GM18517 (cell line): ENCODE results near the gene GFRA1.

Experiments used
- ATAC-seq: cut with Tn5 transposase; IDR thresholded peaks from one replicate; pipeline ENCODE4 v1.9.1; 2021; ENCODE audit warnings: mild to moderate bottlenecking, moderate library complexity; ENCODE audit not compliant: unreplicated experiment

The GFRA1 gene

DNA sequence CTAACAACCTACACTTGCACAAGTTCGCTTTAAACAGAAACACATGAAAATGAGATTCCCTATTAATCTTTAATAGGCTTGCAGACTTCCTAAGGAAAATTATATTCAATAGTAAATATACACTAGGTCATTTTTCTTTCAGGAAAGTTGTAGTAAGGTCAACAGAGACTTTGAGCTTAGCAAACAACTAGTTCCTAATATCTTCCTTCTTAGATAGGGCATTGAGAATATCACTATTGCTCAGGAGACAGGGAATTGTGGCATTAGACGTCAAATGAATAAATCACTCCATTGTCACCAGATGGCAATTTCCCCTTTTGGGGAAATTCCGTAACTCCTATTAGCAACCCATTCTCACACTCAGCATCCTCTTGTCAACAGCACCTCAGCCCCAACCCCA lies 164.9 kb downstream of the GFRA1 start:
- no peak for ATAC-seq

DNA sequence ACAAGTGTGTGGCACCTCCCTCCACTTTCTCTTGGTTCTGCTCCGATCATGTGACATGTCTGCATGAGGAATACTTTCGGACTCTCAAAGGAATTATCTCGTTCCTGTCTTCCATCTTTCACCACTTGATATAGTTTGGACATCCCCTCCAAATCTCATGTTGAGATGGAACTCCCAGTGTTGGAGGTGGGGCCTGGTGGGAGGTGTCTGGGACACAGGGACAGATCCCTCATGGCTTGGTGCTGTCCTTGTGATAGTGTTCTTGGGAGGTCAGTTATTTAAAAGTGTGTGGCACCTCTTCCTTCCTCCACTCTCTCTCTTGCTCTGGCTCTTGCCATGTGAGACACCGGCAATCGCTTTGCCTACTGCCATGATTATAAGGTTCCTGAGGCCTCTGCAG lies 166.4 kb downstream of the GFRA1 start:
- no peak for ATAC-seq

GRCh38 chr10:116105264-116105663 lies 167.7 kb downstream of the GFRA1 start:
- no peak for ATAC-seq

GRCh38 chr10:116104210-116104932 lies 168.6 kb downstream of the GFRA1 start:
- ATAC-seq = no peak

- ATAC-seq = no peak
Measured at GRCh38 chr10:116103668-116104067, 169.3 kb downstream of the GFRA1 start.

DNA sequence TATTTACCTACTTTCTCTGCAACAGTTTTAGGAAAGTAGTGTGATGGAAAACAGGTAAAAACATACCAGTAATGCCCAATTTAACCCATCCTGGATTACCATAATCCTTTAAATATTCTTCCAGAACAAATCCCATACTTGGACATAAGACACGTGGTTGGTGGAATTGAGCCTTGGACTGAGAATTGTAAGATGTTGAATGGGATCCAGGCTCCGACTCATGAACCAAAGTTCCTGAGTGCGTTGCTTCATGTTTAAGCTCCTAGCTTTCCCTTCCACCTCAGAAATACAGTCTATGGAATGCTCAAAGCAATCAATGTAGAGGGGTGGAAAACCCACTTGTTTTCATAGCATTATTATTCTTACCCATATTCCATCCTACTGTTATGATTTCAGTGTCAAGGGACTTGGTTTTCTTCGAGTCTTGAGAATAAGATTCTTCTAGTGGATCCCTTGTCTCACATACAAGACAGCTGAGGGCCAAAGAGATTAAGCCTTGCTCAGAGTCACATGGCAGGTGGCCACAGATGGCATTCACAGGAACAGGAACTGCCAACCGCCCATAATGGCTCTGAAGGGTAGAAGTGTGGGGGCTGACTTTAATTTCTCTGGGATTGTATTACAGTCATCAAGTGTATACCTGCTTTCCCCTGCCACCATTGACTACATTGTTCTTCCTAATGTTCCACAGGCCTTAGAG lies 171.2 kb downstream of the GFRA1 start:
- ATAC-seq = no peak

DNA sequence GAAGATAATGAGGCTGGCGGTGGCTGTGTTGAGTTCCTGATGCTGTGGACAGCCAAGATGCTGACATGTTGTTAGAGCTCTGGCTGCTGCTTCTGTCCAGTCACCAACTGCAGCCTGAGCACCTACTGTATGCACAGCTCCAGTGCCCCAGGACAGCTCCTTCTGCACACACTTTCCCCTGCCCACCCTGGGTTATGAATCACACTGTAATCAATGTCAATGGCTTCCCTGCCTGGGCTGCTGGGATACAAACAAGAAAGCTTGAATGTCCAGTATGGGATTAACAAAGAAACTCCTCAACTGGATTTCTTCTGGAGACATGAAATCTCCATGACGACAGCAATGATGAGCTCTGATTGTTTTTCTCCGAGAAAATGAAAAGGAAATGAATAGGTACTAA lies 172.0 kb downstream of the GFRA1 start:
- no peak for ATAC-seq

- no peak for ATAC-seq
Measured at GRCh38 chr10:116099023-116099420, 174.0 kb downstream of the GFRA1 start.

GRCh38 chr10:116098411-116099022 lies 174.5 kb downstream of the GFRA1 start:
- ATAC-seq = no peak

DNA sequence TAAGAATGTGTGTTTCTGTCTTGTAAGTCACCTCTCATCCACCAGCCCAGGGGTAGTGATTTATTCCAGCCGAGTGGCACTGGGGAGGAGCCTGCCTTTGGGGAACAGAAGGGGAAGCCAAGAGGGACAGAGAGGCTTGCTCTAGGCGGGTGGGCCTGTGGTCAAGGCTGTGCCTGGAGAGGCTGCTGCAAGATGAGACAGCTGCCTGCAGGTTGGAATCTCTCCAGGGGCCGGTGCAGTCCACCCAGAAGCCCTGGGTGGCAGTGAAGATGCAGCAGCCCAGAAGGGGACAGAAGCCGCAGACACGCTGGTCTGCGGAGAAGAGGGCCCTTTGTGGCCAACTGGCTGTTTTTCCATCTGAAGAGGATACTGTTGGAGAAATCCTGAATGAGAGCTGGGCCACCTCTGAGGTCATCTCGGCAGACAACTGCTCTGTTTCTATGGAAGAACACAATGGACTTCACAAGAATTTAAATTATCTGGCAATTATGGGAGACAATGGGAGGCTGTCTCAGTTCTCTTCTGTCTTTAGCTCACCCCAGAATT lies 175.7 kb downstream of the GFRA1 start:
- ATAC-seq = no peak

DNA sequence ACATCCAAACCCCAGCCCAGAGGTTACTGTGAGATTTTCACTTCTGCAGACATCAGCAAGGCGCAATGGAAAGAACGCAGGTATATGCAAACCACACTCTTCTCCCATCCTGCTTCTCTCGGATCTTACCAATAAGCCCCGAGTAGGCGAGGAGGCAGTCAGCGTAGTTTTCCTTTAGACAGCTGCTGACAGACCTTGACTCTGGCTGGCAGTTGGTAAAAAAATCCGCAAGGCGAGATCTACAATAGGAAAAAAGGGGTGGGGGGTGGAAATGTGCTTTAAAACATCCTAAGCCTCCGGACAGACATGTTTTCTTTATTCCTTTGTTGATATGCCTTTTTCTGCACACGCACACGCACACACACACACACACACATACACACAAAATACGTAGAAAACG lies 176.5 kb downstream of the GFRA1 start:
- ATAC-seq = no peak

- no peak for ATAC-seq
Measured at GRCh38 chr10:116094356-116094755, 178.7 kb downstream of the GFRA1 start.

GRCh38 chr10:116093031-116093430 lies 180.0 kb downstream of the GFRA1 start:
- ATAC-seq = no peak

- ATAC-seq = no peak
Measured at GRCh38 chr10:116088985-116089384, 184.0 kb downstream of the GFRA1 start.

DNA sequence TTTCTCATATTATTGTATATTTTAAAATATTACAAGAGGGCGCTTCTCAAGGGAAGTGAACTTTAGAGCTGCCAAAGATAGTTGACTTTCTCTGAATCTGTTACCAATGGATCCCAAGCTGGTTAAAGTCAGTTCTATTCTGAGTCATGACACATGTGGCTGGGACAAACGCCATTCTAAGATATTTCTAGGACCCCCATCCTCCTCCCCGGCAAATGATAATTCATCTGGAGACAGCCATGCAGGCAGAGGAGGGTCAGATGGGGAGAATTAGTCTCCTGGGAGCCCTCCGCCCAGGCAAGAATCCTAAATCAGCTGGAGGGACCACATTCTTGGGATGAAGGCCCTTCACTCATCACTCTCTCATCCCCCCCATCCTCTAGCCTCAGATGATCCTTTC lies 187.7 kb downstream of the GFRA1 start:
- no peak for ATAC-seq

DNA sequence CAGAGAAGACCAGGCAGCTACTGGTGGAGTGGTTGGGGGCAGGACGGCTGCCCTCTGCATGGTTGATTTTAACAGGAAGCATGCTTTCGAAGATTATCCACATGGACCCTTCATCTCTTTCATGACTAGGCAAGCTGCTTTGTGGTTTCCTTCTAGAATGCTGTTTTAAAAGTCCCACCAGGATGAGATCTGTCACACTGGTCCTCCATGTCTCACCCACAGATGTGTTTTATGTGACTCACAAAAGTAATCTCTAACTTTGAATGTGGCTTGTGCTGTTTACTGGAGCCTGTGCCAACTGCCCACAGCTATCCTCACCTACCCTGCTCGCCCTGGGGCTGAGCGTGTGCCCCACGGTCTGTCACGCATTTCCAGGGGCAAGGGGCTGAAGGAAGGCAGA lies 188.8 kb downstream of the GFRA1 start:
- ATAC-seq = no peak

DNA sequence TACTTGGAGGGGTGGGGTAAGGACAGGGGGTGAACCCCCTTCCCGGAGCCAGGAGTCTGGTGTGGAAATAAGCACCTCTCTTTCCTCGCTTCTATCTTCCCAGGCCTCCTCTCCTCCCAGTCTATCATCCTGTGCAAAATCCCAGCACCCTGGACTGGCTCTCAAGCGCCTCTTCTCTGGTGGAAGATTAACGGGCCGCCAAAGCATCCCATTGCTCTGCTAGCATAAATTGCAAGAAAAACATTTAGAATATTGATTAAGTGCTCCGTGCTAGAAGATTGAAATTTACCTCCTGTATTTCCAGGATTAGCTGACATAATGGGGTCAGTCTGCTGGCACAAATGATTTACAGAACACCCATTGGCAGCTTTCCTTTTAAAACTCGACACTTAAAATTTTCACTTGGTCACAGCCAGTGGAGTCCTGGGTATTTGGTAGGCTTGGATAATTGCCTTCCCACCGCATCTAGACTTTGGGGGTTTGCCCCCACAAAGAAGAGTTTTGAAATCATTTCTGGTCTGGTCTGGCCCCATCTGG lies 189.7 kb downstream of the GFRA1 start:
- ATAC-seq = no peak

GRCh38 chr10:116082762-116083161 lies 190.2 kb downstream of the GFRA1 start:
- ATAC-seq = no peak

GRCh38 chr10:116082206-116082605 lies 190.8 kb downstream of the GFRA1 start:
- no peak for ATAC-seq

GRCh38 chr10:116080553-116080952 lies 192.5 kb downstream of the GFRA1 start:
- no peak for ATAC-seq

DNA sequence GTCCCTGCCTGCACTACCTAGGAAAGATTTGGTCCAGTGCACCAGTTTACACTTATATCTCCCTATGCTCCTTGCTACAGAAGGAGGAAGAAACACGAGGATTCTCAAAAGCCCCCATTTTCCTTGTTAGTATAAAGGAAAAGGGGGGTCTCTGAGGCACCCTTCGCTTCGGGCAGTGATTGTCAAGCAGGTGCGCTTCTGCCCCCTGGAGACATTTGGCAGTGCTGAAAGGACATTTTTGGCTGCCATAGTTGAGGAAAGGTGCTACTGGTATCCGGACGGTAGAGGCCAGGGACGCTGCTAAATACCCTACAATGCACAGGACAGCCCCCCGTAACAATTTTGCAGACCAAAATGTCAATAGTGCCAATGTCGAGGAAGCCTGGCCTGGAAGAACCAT lies 193.7 kb downstream of the GFRA1 start:
- no peak for ATAC-seq

DNA sequence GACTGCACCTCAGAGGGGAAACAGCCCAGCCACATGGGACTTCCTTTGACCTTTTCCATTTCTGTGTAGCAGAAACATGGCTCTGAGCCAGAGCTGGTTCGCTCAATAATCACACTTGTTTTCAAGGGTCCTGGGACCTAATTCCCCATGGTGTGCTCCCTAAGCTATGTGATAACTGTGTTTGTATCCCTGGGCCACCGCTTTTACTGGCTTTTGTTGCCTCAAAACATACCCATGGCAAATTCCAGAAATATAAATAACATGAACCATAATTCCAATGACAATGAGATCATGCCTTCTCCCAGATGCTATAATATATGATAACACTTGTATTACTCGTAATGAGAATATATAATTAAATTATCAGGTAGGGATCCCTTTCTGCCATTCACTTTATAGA lies 196.4 kb downstream of the GFRA1 start:
- no peak for ATAC-seq
